ENCODE data around the gene VAX1. TPM values are rescaled to one million over a fixed set of nuclear protein-coding genes. Genes with fewer than 3 reads are reported as not detected.

The VAX1 gene
- total and polyA plus RNA-seq, 2 donors (not counting 1 experiment from before 2014, with no cell fraction given): not detected

DNA sequence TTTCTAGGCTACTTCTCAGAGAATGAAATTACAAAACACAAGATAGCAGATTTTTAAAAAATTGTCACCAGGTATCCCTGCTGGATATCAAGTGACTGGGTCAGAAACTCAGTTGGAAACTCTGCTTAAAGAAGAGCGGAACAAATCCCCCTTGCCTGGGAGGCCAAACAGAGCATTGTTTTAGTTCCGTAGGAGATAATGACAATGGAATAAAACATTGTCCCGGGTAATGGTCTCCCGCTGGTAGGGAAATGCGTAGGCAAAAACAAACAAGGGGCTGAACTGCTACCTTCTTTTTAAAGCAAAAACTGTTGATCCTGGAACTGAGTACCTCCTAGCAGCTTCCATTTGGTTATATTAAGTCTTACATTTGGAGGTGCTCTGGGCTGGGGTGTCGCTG, 21.3 kb upstream of the VAX1 start:
- Histone ChIP-seq H3K36me3 (replicated peaks in 1 of 2; ENCODE audit: control extremely low read depth in 1 of 2, control insufficient read depth in 1 of 2, extremely low read depth in 1 of 2, insufficient read depth in 2 of 2, low read length in 1 of 2) (no peaks in the 10 kb centered on the region), H3K27me3 (replicated peaks in 1 of 4; ENCODE audit: control extremely low read depth in 1 of 4, control insufficient read depth in 3 of 4, insufficient read depth in 4 of 4, low read length in 3 of 4) (peaks cover 0 to 66% (median 60%) of the 10 kb centered on the region in 4 experiments), H4K20me1 (ENCODE audit: control insufficient read depth, insufficient read depth, low read length, poor library complexity, severe bottlenecking) (no peaks in the 10 kb centered on the region), H3K4me1 (ENCODE audit: control insufficient read depth in 2 of 2, insufficient read depth in 2 of 2, low read length in 2 of 2) (peaks cover 7 to 14% of the 10 kb centered on the region in 2 donors), H2AFZ (ENCODE audit: insufficient read depth, low read depth, low read length, poor library complexity, severe bottlenecking) (no peak overlapping the region), H3K4me2 (replicated peaks; ENCODE audit: low read depth, low read length, poor library complexity, severe bottlenecking) (no peak overlapping the region), H3K79me2 (ENCODE audit: control insufficient read depth, insufficient read depth, low read length) (no peaks in the 10 kb centered on the region), H3K9me3 (ENCODE audit: control extremely low read depth in 1 of 3, control insufficient read depth in 2 of 3, insufficient read depth in 1 of 3, low read length in 2 of 3) (peaks cover 0 to 14% (median 0%) of the 10 kb centered on the region in 3 donors), H3K9ac (ENCODE audit: low read length) (no peak overlapping the region), H3K4me3 (ENCODE audit: control extremely low read depth in 1 of 5, extremely low read depth in 1 of 5, insufficient read depth in 1 of 5, low read depth in 2 of 5, low read length in 4 of 5) (no peak overlapping the region), H3K27ac (ENCODE audit: low read length in 2 of 2) (no peak overlapping the region)
- WGBS (ENCODE audit: insufficient coverage): 28% methylated on average over 6 of the region's 6 CpGs
- no peak for ATAC-seq (ENCODE audit: low read depth)
- intact Hi-C loops (cut with micrococcal nuclease): no loop called here
- ChIA-PET POLR2A (no interaction called here), CTCF (interaction anchor here (1.6 to 2.6 kb wide), 3 partner anchors 8 to 371 kb away, joined by 5 to 7 read pairs (median 6); no protein-coding TSS in a partner anchor)
- DNase-seq: no peak
- Mint-ChIP-seq H3K4me3 (no peak overlapping the region), H3K4me1 (peaks cover 14% of the 10 kb centered on the region), H3K9me3 (ENCODE audit: insufficient read depth) (no peaks in the 10 kb centered on the region), H3K27ac (no peak overlapping the region), H3K27me3 (peaks cover 78% of the 10 kb centered on the region)
- TF ChIP-seq EZH2 (IDR thresholded peaks at IDR 0.05; ENCODE audit: borderline replicate concordance, insufficient read depth, low read depth, low read length, poor library complexity, severe bottlenecking): no peak
- TF ChIP-seq, protein P1, sequence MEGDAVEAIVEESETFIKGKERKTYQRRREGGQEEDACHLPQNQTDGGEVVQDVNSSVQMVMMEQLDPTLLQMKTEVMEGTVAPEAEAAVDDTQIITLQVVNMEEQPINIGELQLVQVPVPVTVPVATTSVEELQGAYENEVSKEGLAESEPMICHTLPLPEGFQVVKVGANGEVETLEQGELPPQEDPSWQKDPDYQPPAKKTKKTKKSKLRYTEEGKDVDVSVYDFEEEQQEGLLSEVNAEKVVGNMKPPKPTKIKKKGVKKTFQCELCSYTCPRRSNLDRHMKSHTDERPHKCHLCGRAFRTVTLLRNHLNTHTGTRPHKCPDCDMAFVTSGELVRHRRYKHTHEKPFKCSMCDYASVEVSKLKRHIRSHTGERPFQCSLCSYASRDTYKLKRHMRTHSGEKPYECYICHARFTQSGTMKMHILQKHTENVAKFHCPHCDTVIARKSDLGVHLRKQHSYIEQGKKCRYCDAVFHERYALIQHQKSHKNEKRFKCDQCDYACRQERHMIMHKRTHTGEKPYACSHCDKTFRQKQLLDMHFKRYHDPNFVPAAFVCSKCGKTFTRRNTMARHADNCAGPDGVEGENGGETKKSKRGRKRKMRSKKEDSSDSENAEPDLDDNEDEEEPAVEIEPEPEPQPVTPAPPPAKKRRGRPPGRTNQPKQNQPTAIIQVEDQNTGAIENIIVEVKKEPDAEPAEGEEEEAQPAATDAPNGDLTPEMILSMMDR (IDR thresholded peaks at IDR 0.05): no peak

DNA sequence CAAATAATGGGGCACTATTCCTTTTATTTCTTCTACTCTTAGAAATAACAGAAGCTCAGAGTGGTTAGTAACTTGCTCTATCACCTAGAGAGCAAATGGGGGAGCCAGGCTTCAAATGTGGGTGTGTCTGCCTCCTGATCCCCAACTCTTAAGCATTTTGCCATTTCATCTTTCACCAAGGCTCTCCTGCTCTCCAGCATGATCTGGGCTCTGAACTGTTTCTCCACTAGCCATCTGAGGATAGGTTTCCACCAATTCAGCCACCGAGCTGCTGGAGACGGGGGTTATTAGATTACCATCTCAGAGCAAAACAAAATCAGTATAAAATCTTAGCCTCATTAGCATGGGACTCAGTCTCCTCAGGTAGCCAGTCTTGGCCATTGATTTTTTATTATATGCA, 20.2 kb upstream of the VAX1 start:
- Mint-ChIP-seq H3K27ac (no peak overlapping the region), H3K9me3 (ENCODE audit: insufficient read depth) (no peaks in the 10 kb centered on the region), H3K4me1 (peaks cover 10% of the 10 kb centered on the region), H3K27me3 (peaks cover 81% of the 10 kb centered on the region), H3K4me3 (no peak overlapping the region)
- Histone ChIP-seq H3K4me3 (ENCODE audit: control extremely low read depth in 1 of 5, extremely low read depth in 1 of 5, insufficient read depth in 1 of 5, low read depth in 2 of 5, low read length in 4 of 5) (no peak overlapping the region), H3K9me3 (ENCODE audit: control extremely low read depth in 1 of 3, control insufficient read depth in 2 of 3, insufficient read depth in 1 of 3, low read length in 2 of 3) (peaks cover 0 to 8% (median 0%) of the 10 kb centered on the region in 3 donors), H3K4me2 (replicated peaks; ENCODE audit: low read depth, low read length, poor library complexity, severe bottlenecking) (no peak overlapping the region), H3K4me1 (ENCODE audit: control insufficient read depth in 2 of 2, insufficient read depth in 2 of 2, low read length in 2 of 2) (peaks cover 2 to 6% of the 10 kb centered on the region in 2 donors), H2AFZ (ENCODE audit: insufficient read depth, low read depth, low read length, poor library complexity, severe bottlenecking) (no peak overlapping the region), H3K9ac (ENCODE audit: low read length) (no peak overlapping the region), H4K20me1 (ENCODE audit: control insufficient read depth, insufficient read depth, low read length, poor library complexity, severe bottlenecking) (no peaks in the 10 kb centered on the region), H3K27ac (ENCODE audit: low read length in 2 of 2) (no peak overlapping the region), H3K36me3 (replicated peaks in 1 of 2; ENCODE audit: control extremely low read depth in 1 of 2, control insufficient read depth in 1 of 2, extremely low read depth in 1 of 2, insufficient read depth in 2 of 2, low read length in 1 of 2) (no peaks in the 10 kb centered on the region), H3K79me2 (ENCODE audit: control insufficient read depth, insufficient read depth, low read length) (no peaks in the 10 kb centered on the region), H3K27me3 (replicated peaks in 1 of 4; ENCODE audit: control extremely low read depth in 1 of 4, control insufficient read depth in 3 of 4, insufficient read depth in 4 of 4, low read length in 3 of 4) (peaks cover 0 to 55% (median 52%) of the 10 kb centered on the region in 4 experiments)
- no peak for ATAC-seq (ENCODE audit: low read depth)
- intact Hi-C loops (cut with micrococcal nuclease): no loop called here
- WGBS (ENCODE audit: insufficient coverage): 47% methylated on average over 2 of the region's 2 CpGs
- ChIA-PET POLR2A (no interaction called here), CTCF (interaction anchor here (1.6 to 2.6 kb wide), 3 partner anchors 9 to 370 kb away, joined by 5 to 7 read pairs (median 6); no protein-coding TSS in a partner anchor)
- TF ChIP-seq, protein P1 (IDR thresholded peaks at IDR 0.05): no peak
- TF ChIP-seq EZH2 (IDR thresholded peaks at IDR 0.05; ENCODE audit: borderline replicate concordance, insufficient read depth, low read depth, low read length, poor library complexity, severe bottlenecking): no peak
- DNase-seq: no peak
